ENCODE results near the gene OR2V2. TPM values are rescaled to one million over a fixed set of nuclear protein-coding genes. Genes with fewer than 3 reads are reported as not detected.

Gene OR2V2
- total RNA-seq, 2 experiments from 2014 or later, result not detected

DNA sequence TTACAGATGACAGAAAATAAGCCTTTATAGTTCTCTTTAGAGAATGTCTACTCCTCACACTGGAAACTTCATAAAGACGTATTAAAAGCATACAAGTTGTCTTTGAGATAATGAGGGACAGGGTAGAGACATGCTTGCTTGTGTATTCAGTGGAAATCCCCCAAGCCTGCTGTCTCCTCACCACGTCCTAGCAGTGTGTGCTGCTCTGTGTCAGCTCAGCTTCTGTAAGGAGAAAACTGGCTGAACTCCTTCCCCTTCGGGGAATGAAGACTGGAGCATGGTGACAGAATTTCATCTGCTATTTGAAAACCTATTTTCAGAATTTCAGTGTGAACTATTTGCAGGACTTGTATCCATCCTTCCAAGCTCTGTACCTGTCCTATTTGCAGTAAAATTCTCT, 9.4 kb downstream of the OR2V2 start:
- Mint-ChIP-seq H3K36me3 (ENCODE audit: low read depth) (peaks cover 4% of the 10 kb centered on the region), H3K4me1 (ENCODE audit: low read depth) (peaks cover 20% of the 10 kb centered on the region), H3K27me3 (peaks cover 11% of the 10 kb centered on the region), H3K9me3 (no peaks in the 10 kb centered on the region), H3K4me3 (no peak overlapping the region), H3K27ac (no peak overlapping the region)
- Histone ChIP-seq H3K4me1 (ENCODE audit: insufficient read depth, low read length) (peaks cover 23% of the 10 kb centered on the region), H3K36me3 (ENCODE audit: insufficient read depth, low read length) (no peaks in the 10 kb centered on the region), H3K9me3 (ENCODE audit: control insufficient read depth in 1 of 2, insufficient read depth in 1 of 2, low read length in 2 of 2) (no peaks in the 10 kb centered on the region), H3K27ac (ENCODE audit: low read depth in 1 of 2, low read length in 2 of 2) (no peak overlapping the region), H3K27me3 (ENCODE audit: control insufficient read depth in 1 of 2, insufficient read depth in 2 of 2, low read length in 2 of 2) (peaks cover 2 to 3% of the 10 kb centered on the region in 2 experiments), H3K4me3 (ENCODE audit: low read length) (no peak overlapping the region)
- POLR2A ChIA-PET, result no interaction called here
- intact Hi-C loops (cut with DNase I, micrococcal nuclease), result loop anchor here (5.0 to 10.0 kb wide), 4 partner anchors 294 to 662 kb away; partner anchors contain the start of genes CNOT6 (in 1 of the 2) and ZFP62 (in 1 of the 2)
- CTCF ChIA-PET, result no interaction called here
- no peak for ATAC-seq (ENCODE audit: poor library complexity)
- DNase-seq, result no peak
- TF ChIP-seq, protein P1, sequence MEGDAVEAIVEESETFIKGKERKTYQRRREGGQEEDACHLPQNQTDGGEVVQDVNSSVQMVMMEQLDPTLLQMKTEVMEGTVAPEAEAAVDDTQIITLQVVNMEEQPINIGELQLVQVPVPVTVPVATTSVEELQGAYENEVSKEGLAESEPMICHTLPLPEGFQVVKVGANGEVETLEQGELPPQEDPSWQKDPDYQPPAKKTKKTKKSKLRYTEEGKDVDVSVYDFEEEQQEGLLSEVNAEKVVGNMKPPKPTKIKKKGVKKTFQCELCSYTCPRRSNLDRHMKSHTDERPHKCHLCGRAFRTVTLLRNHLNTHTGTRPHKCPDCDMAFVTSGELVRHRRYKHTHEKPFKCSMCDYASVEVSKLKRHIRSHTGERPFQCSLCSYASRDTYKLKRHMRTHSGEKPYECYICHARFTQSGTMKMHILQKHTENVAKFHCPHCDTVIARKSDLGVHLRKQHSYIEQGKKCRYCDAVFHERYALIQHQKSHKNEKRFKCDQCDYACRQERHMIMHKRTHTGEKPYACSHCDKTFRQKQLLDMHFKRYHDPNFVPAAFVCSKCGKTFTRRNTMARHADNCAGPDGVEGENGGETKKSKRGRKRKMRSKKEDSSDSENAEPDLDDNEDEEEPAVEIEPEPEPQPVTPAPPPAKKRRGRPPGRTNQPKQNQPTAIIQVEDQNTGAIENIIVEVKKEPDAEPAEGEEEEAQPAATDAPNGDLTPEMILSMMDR (IDR thresholded peaks at IDR 0.05), result no peak

DNA sequence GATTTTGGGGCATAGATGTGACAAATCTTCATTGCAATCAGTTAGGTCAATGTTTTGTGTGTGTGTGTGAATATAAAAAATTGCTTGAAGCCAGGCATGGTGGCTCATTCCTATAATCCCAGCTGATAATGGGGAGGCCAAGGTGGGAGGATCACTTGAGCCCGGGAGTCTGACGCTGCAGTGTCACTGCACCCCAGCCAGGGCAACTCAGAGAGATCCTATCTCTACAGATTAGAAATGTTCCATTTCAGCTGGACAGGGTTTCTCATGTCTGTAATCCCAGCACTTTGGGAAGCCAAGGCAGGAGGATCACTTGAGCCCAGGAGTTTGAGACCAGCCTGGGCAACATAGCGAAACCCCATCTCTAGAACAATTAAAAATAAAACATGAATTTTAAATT, 11.5 kb downstream of the OR2V2 start:
- ATAC-seq (ENCODE audit: poor library complexity) (no peak), DNase-seq (no peak)
- H3K36me3 ChIP-seq (ENCODE audit: insufficient read depth, low read length), result no peaks in the 10 kb centered on the region
- Mint-ChIP-seq H3K9me3 (no peaks in the 10 kb centered on the region), H3K36me3 (ENCODE audit: low read depth) (peaks cover 6% of the 10 kb centered on the region), H3K4me3 (no peak overlapping the region), H3K27ac (peak overlapping the region; percentile 98), H3K4me1 (ENCODE audit: low read depth) (peaks cover 28% of the 10 kb centered on the region), H3K27me3 (peaks cover 15% of the 10 kb centered on the region)
- peaks cover 24% of the 10 kb centered on the region for H3K4me1 ChIP-seq (ENCODE audit: insufficient read depth, low read length)
- H3K27ac ChIP-seq (ENCODE audit: low read depth in 1 of 2, low read length in 2 of 2), result no peak overlapping the region
- intact Hi-C loops (cut with DNase I, micrococcal nuclease), result loop anchor here (2.0 to 10.0 kb wide), 6 partner anchors 14 to 664 kb away; partner anchors contain the start of genes CNOT6 (in 1 of the 2) and ZFP62 (in 1 of the 2)
- no peak overlapping the region for H3K4me3 ChIP-seq (ENCODE audit: low read length)
- H3K9me3 ChIP-seq (ENCODE audit: control insufficient read depth in 1 of 2, insufficient read depth in 1 of 2, low read length in 2 of 2), result no peaks in the 10 kb centered on the region
- TF ChIP-seq, protein P1 (IDR thresholded peaks at IDR 0.05), result no peak
- ChIA-PET CTCF (interaction anchor here (1.5 kb wide), 1 partner anchor 14 kb away, joined by 3 read pairs; no protein-coding TSS in a partner anchor), POLR2A (no interaction called here)
- peaks cover 0 to 3% of the 10 kb centered on the region in 2 experiments for H3K27me3 ChIP-seq (ENCODE audit: control insufficient read depth in 1 of 2, insufficient read depth in 2 of 2, low read length in 2 of 2)

DNA sequence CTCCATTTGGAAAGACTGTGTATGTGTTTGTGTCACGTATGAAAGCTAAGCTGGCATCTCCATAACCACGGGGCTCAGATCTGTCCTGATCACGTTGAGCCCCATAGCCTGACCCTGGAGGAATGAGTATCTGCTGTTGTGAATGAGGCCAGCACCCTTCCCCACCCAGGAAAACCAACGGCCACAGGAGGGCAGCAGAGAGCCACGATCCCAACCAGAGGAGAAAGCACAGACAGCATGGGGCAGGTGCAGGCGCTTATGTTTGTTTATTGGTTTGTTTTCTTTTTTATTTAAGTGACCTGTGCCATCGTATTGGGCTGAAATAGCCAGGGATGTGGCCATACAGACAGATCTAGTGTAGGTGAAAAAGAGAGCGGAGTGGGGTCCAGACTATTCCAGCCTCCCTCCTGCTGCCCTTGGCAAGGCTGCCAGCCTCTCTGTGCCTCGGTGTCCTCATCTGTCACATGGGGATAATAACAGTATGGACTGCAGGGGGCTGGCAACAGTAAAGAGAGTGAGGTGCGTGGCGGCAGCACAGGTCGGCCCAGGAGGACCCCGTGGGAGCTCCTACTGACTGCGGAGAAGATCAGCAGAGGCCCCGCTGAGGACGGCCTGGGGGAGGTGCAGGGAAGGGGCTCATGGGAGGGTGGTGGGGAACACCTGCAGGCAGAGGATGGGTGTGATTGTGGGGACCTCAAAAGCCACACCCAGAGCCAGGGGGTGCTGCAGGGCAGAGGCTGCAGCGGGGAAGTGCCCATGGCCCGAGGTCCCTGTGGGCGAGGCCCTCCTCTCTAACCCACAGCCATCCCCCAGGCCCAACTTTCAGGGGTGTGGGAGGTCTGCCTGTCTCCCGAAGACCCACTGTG, 12.1 kb downstream of the OR2V2 start:
- Histone ChIP-seq H3K4me3 (ENCODE audit: low read length) (peak overlapping the region; percentile 66), H3K27me3 (ENCODE audit: control insufficient read depth in 1 of 2, insufficient read depth in 2 of 2, low read length in 2 of 2) (peaks cover 3 to 4% of the 10 kb centered on the region in 2 experiments), H3K36me3 (ENCODE audit: insufficient read depth, low read length) (no peaks in the 10 kb centered on the region), H3K27ac (ENCODE audit: low read depth in 1 of 2, low read length in 2 of 2) (peak overlapping the region; percentile 91 to 98), H3K4me1 (ENCODE audit: insufficient read depth, low read length) (peaks cover 27% of the 10 kb centered on the region), H3K9me3 (ENCODE audit: control insufficient read depth in 1 of 2, insufficient read depth in 1 of 2, low read length in 2 of 2) (peaks cover 0 to 5% of the 10 kb centered on the region in 2 experiments)
- Mint-ChIP-seq H3K27ac (peak overlapping the region; percentile 98), H3K4me3 (peak overlapping the region; percentile 92), H3K27me3 (peaks cover 16% of the 10 kb centered on the region), H3K9me3 (no peaks in the 10 kb centered on the region), H3K4me1 (ENCODE audit: low read depth) (peaks cover 26% of the 10 kb centered on the region), H3K36me3 (ENCODE audit: low read depth) (peaks cover 7% of the 10 kb centered on the region)
- TF ChIP-seq, protein P1 (IDR thresholded peaks at IDR 0.05), result peak; percentile 88
- intact Hi-C loops (cut with DNase I, micrococcal nuclease), result loop anchor here (2.0 to 10.0 kb wide), 8 partner anchors 13 to 665 kb away; partner anchors contain the start of genes CNOT6 (in 1 of the 2), MGAT1 (in 1 of the 2) and ZFP62 (in 1 of the 2)
- ATAC-seq (ENCODE audit: poor library complexity) (peak; percentile 62), DNase-seq (peak; percentile 84 to 97 (median 92))
- ChIA-PET POLR2A (interaction anchor here (0.6 to 1.2 kb wide), 5 partner anchors 10 to 349 kb away, joined by 3 to 5 read pairs (median 3); no protein-coding TSS in a partner anchor), CTCF (interaction anchor here (1.5 kb wide), 1 partner anchor 13 kb away, joined by 3 read pairs; no protein-coding TSS in a partner anchor)
